PC-9 (cell line): ENCODE data around the gene HOXB13. TPM values are rescaled to one million over a fixed set of nuclear protein-coding genes. Genes with fewer than 3 reads are reported as not detected.

Source experiments
- BruUV-seq: library from RNA; stranded (reverse); fragments of 400-500 nt; replicated peaks from 2 replicates; lab custom pipeline; 2021; lab: Mats Ljungman, UMichigan
- CTCF ChIA-PET: fragments of 300-600 bp; sonication (Branson Sonifier 250); formaldehyde crosslinking; loops from one replicate; lab custom pipeline; 2022; ENCODE audit warnings: antibody characterized with exemption; lab: Charles Lee
- POLR2A ChIA-PET: fragments of 300-600 bp; sonication (Branson Sonifier 250); formaldehyde crosslinking; loops from one replicate; lab custom pipeline; 2022; ENCODE audit warnings: antibody characterized with exemption; ENCODE audit not compliant: unreplicated experiment; lab: Charles Lee
- DNase-seq, 2 experiments: peaks; one replicate each; pipeline versions ENCODE4 v3.0.0 to v3.0.0-alpha.2; 2015 to 2022; ENCODE audit warnings: mixed read lengths in 1 of 2
- H2AFZ ChIP-seq: fragments of 200-600 bp; sonication (generic); 2 replicates; pipeline ENCODE4 v1.8.1; 2017; ENCODE audit warnings: antibody characterized with exemption
- H3F3A ChIP-seq: fragments of 200-600 bp; sonication (generic); 2 replicates; pipeline ENCODE4 v1.8.1; 2017; ENCODE audit warnings: antibody characterized with exemption, mild to moderate bottlenecking, low read depth; ENCODE audit not compliant: insufficient read depth
- H3K27ac ChIP-seq: fragments of 200-600 bp; sonication (generic); 2 replicates; pipeline ENCODE4 v1.6.1; 2016; ENCODE audit warnings: mixed run types
- H3K27me3 ChIP-seq: fragments of 200-600 bp; sonication (generic); 2 replicates; pipeline ENCODE4 v1.6.1; 2016; ENCODE audit warnings: low read depth, mixed run types; ENCODE audit not compliant: insufficient read depth
- H3K36me3 ChIP-seq: fragments of 200-600 bp; sonication (generic); 2 replicates; pipeline ENCODE4 v1.6.1; 2016; ENCODE audit warnings: low read depth, mixed run types
- H3K4me1 ChIP-seq: fragments of 200-600 bp; sonication (generic); replicated peaks from 2 replicates; pipeline ENCODE4 v1.6.1; 2016; ENCODE audit warnings: mixed run types; ENCODE audit not compliant: insufficient read depth
- H3K4me2 ChIP-seq: fragments of 200-600 bp; sonication (generic); 2 replicates; pipeline ENCODE4 v1.6.1; 2017; ENCODE audit warnings: mixed run types
- H3K4me3 ChIP-seq: fragments of 200-600 bp; sonication (generic); 2 replicates; pipeline ENCODE4 v1.6.1; 2016; ENCODE audit warnings: mixed run types
- H3K79me2 ChIP-seq: fragments of 200-600 bp; sonication (generic); 2 replicates; pipeline ENCODE4 v1.6.1; 2017; ENCODE audit warnings: low read depth, mixed run types
- H3K9me2 ChIP-seq: fragments of 200-600 bp; sonication (generic); 2 replicates; pipeline ENCODE4 v1.8.1; 2017; ENCODE audit warnings: mild to moderate bottlenecking; ENCODE audit not compliant: insufficient read depth
- H3K9me3 ChIP-seq: fragments of 200-600 bp; sonication (generic); 2 replicates; pipeline ENCODE4 v1.8.1; 2016; ENCODE audit warnings: low read depth; ENCODE audit not compliant: insufficient read depth
- H4K20me1 ChIP-seq: fragments of 200-600 bp; sonication (generic); 2 replicates; pipeline ENCODE4 v1.8.1; 2017; ENCODE audit not compliant: insufficient read depth
- EZH2 ChIP-seq: fragments of 200-600 bp; sonication (generic); IDR thresholded peaks from 2 replicates; pipeline ENCODE4 v1.8.0; 2017; ENCODE audit warnings: antibody characterized with exemption, low read depth
- intact Hi-C: fragments of 100-400 bp; cut with micrococcal nuclease; formaldehyde crosslinking; loops from one replicate; pipeline ENCODE4 v1.10.0; 2022; ENCODE audit not compliant: unreplicated experiment
- total RNA-seq: library from RNA; stranded (reverse); gene quantifications from 2 replicates; pipeline ENCODE4 v1.2.3, GENCODE V29; 2021
- TF ChIP-seq, protein P1 (sequence below): fragments of 200-600 bp; sonication (generic); conservative IDR thresholded peaks from 2 replicates; pipeline ENCODE4 v1.6.1; 2017; ENCODE audit warnings: mixed run types, antibody characterized with exemption, mild to moderate bottlenecking, moderate library complexity

HOXB13 gene
- total RNA-seq, 1 experiment from 2014 or later: not detected

DNA sequence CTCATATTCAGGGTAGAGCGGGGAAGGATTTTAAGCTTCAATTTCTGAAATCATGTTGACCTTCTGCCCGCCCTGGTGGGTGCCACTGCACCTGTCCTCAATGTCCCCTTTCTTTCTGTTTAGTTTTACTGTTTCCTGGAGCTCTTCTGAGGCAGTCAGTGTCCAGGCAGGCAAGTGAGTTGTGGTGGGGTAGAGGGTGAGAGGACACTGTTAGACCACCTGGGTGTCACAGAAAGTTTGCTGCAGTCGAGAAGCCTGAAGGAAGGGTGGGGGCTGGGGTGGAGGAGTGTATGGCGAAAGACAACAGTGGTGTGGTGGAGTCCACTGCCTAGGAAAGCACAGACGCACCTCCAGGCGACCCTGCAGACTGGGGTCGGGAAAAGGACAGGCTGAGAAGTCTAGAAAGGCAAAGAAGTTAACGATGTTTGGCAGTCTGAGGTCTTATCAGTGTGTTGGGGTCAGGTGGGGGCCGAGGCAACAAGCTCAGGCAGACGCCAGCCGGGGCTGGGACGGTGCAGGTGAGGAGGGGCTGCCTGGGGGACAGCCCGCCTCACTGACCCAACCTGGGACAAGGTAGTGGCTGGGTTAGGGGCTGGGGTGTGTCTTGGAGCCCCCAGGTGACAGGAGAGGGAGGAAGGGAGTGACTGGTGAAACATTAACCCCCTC is 23.3 kb upstream of the HOXB13 start:
- POLR2A ChIA-PET: no interaction called here
- H3K27me3 ChIP-seq: peaks cover 97% of the 10 kb centered on the region

DNA sequence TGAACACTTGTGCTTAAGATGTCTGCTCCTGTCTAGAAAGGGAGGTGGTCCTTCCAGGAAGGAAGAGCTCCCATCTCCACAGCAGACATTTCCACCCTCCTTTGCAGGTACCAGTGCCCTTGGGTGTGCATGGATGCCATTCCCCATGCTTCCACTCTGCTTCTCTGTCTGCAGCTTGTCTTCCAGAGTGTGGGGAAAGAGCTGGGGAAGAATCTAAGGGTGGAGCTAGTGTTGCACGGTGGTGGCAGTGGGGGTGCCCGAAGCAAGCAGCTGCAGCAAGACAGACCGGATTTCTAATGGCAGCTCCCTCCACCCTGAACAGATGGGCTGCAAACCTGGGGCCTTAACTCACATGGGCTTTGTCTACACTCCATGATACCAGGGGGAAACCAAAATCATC is 22.6 kb upstream of the HOXB13 start:
- Histone ChIP-seq H4K20me1 (no peaks in the 10 kb centered on the region), H3K4me1 (no peaks in the 10 kb centered on the region), H3K36me3 (no peaks in the 10 kb centered on the region), H2AFZ (no peak overlapping the region), H3K4me3 (no peak overlapping the region), H3K9me2 (no peaks in the 10 kb centered on the region), H3K79me2 (no peaks in the 10 kb centered on the region), H3K9me3 (no peaks in the 10 kb centered on the region), H3F3A (no peaks in the 10 kb centered on the region), H3K4me2 (no peak overlapping the region), H3K27me3 (peaks cover 98% of the 10 kb centered on the region), H3K27ac (no peak overlapping the region)
- DNase-seq: no peak
- TF ChIP-seq, protein P1, sequence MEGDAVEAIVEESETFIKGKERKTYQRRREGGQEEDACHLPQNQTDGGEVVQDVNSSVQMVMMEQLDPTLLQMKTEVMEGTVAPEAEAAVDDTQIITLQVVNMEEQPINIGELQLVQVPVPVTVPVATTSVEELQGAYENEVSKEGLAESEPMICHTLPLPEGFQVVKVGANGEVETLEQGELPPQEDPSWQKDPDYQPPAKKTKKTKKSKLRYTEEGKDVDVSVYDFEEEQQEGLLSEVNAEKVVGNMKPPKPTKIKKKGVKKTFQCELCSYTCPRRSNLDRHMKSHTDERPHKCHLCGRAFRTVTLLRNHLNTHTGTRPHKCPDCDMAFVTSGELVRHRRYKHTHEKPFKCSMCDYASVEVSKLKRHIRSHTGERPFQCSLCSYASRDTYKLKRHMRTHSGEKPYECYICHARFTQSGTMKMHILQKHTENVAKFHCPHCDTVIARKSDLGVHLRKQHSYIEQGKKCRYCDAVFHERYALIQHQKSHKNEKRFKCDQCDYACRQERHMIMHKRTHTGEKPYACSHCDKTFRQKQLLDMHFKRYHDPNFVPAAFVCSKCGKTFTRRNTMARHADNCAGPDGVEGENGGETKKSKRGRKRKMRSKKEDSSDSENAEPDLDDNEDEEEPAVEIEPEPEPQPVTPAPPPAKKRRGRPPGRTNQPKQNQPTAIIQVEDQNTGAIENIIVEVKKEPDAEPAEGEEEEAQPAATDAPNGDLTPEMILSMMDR: no peak
- no peak for TF ChIP-seq EZH2
- no TSS peak for BruUV-seq
- intact Hi-C loops: no loop called here
- ChIA-PET CTCF (interaction anchor here (0.9 kb wide), 1 partner anchor 128 kb away, joined by 6 read pairs; no protein-coding TSS in a partner anchor), POLR2A (interaction anchor here (0.6 kb wide), 1 partner anchor 80 kb away, joined by 5 read pairs; the partner anchor contains the start of gene CALCOCO2)

More for the DNA sequence above, 23.3 kb upstream of the HOXB13 start:
- Histone ChIP-seq H3K9me2 (no peaks in the 10 kb centered on the region), H3K36me3 (no peaks in the 10 kb centered on the region), H3F3A (no peaks in the 10 kb centered on the region), H3K4me1 (no peaks in the 10 kb centered on the region), H3K9me3 (no peaks in the 10 kb centered on the region), H3K27ac (no peak overlapping the region), H3K4me2 (no peak overlapping the region), H2AFZ (no peak overlapping the region), H4K20me1 (no peaks in the 10 kb centered on the region), H3K4me3 (no peak overlapping the region), H3K79me2 (no peaks in the 10 kb centered on the region)
- no peak for DNase-seq
- TF ChIP-seq, protein P1: no peak
- TF ChIP-seq EZH2: no peak
- intact Hi-C loops: no loop called here
- CTCF ChIA-PET: interaction anchor here (0.9 kb wide), 1 partner anchor 127 kb away, joined by 6 read pairs; no protein-coding TSS in a partner anchor
- no TSS peak for BruUV-seq

DNA sequence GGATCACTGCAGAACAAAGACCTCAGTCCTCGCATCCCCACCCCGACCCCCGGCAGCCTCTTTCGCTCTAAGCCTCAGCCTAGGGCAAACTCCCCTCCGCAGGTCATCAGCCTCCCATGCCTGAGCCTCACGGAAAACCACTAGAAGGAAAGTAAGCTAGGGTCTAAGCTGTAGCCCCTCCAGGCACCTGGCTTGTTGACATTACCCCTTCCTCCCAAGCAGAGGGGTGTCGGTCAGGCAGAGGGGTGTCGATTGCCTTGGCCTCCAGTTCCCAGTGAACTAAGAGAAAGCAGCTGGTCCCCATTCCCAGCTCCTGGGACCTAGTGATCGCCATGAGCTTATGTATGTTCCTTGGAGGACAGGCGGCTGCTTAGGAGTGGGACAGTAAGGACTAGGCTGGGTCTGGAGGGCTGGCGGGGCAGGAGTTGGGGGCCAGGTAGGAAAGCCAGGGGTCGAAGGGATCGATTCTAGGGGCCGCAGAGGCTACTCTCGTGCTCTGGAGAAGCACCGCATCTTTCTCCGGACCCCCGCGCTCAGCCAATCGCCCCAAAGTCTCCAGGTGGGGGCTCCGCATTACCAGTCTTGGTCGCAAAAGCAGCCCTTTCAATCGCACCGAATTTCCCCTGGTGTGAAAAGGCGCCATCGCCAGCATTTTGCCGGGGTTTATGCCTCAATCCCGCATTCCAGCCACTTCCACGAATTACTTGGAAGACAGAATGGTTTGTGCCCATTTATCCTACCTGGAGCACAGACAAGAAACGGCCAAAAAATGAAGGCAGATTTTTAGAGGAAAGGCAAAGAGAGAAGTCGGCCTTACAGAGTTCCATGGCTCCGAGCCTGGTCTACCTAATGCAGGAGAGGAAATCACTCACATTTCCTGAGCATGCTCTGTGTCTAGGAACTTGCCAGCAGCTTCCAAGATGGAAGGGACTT is 21.3 kb upstream of the HOXB13 start:
- H3K4me2 ChIP-seq: no peak overlapping the region
- ChIA-PET CTCF (no interaction called here), POLR2A (no interaction called here)
- H3K27me3 ChIP-seq: peaks cover 98% of the 10 kb centered on the region
- no peaks in the 10 kb centered on the region for H3K36me3 ChIP-seq
- no peaks in the 10 kb centered on the region for H3F3A ChIP-seq
- BruUV-seq: no TSS peak
- DNase-seq: no peak
- H3K4me1 ChIP-seq: no peaks in the 10 kb centered on the region
- no peak overlapping the region for H2AFZ ChIP-seq
- H3K9me2 ChIP-seq: no peaks in the 10 kb centered on the region
- no peak for TF ChIP-seq EZH2
- TF ChIP-seq, protein P1: no peak
- no peak overlapping the region for H3K4me3 ChIP-seq
- no peak overlapping the region for H3K27ac ChIP-seq
- no peaks in the 10 kb centered on the region for H4K20me1 ChIP-seq
- H3K79me2 ChIP-seq: no peaks in the 10 kb centered on the region
- no peaks in the 10 kb centered on the region for H3K9me3 ChIP-seq
- intact Hi-C loops: no loop called here
